ENCODE measurements around the gene OSBPL1A. TPM values are rescaled to one million over a fixed set of nuclear protein-coding genes. Genes with fewer than 3 reads are reported as not detected.

The OSBPL1A gene
- total RNA-seq, 1 experiment from 2014 or later, result 37.4 TPM

DNA sequence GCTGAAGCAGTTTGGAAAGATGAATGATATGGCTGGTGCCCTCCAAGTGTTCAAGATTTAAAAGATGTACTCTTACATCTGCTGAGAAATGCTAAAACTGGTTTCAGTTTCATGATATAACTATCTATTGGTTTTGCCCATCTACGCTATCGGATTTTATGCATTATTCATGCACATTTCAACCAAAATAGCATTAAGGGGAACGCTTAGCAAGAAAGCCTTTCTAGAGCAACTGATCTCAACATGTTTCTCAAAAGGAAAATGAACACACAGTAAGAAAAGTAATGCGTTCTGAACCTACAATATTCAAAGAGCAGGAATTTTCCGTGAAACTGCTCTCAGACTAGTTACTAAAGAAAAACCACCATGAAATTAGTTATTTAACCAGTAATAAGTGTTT, 164.8 kb downstream of the OSBPL1A start:
- H3K79me2 ChIP-seq (ENCODE audit: low read depth), result 0 out of 2 replicates have a peak, but pooled peaks cover 2% of the 10 kb centered on the region
- no peaks in the 10 kb centered on the region for H3K36me3 ChIP-seq (ENCODE audit: low read depth)
- no peak overlapping the region for H3K27ac ChIP-seq
- intact Hi-C loops (cut with micrococcal nuclease; ENCODE audit: unreplicated experiment), result no loop called here
- ChIA-PET POLR2A (ENCODE audit: unreplicated experiment) (no interaction called here), CTCF (no interaction called here)
- H3K27me3 ChIP-seq (ENCODE audit: insufficient read depth, low read depth), result no peaks in the 10 kb centered on the region
- DNase-seq, result no peak
- H3K4me3 ChIP-seq, result no peak overlapping the region
- no peak for TF ChIP-seq EZH2 (IDR thresholded peaks at IDR 0.05; ENCODE audit: low read depth)
- TF ChIP-seq, protein P1, sequence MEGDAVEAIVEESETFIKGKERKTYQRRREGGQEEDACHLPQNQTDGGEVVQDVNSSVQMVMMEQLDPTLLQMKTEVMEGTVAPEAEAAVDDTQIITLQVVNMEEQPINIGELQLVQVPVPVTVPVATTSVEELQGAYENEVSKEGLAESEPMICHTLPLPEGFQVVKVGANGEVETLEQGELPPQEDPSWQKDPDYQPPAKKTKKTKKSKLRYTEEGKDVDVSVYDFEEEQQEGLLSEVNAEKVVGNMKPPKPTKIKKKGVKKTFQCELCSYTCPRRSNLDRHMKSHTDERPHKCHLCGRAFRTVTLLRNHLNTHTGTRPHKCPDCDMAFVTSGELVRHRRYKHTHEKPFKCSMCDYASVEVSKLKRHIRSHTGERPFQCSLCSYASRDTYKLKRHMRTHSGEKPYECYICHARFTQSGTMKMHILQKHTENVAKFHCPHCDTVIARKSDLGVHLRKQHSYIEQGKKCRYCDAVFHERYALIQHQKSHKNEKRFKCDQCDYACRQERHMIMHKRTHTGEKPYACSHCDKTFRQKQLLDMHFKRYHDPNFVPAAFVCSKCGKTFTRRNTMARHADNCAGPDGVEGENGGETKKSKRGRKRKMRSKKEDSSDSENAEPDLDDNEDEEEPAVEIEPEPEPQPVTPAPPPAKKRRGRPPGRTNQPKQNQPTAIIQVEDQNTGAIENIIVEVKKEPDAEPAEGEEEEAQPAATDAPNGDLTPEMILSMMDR (conservative IDR thresholded peaks at IDR 0.05), result no peak
- no peak overlapping the region for H3K4me2 ChIP-seq
- no peak overlapping the region for H2AFZ ChIP-seq
- peaks cover 17% of the 10 kb centered on the region for H3K4me1 ChIP-seq (replicated peaks; ENCODE audit: insufficient read depth)
- no peaks in the 10 kb centered on the region for H3K9me3 ChIP-seq (ENCODE audit: insufficient read depth, low read depth)
- peaks cover 13% of the 10 kb centered on the region for H3F3A ChIP-seq (ENCODE audit: insufficient read depth, low read depth)
- no TSS peak for BruUV-seq (replicated peaks)
- no peaks in the 10 kb centered on the region for H4K20me1 ChIP-seq (ENCODE audit: insufficient read depth)
- no peaks in the 10 kb centered on the region for H3K9me2 ChIP-seq (ENCODE audit: insufficient read depth)

DNA sequence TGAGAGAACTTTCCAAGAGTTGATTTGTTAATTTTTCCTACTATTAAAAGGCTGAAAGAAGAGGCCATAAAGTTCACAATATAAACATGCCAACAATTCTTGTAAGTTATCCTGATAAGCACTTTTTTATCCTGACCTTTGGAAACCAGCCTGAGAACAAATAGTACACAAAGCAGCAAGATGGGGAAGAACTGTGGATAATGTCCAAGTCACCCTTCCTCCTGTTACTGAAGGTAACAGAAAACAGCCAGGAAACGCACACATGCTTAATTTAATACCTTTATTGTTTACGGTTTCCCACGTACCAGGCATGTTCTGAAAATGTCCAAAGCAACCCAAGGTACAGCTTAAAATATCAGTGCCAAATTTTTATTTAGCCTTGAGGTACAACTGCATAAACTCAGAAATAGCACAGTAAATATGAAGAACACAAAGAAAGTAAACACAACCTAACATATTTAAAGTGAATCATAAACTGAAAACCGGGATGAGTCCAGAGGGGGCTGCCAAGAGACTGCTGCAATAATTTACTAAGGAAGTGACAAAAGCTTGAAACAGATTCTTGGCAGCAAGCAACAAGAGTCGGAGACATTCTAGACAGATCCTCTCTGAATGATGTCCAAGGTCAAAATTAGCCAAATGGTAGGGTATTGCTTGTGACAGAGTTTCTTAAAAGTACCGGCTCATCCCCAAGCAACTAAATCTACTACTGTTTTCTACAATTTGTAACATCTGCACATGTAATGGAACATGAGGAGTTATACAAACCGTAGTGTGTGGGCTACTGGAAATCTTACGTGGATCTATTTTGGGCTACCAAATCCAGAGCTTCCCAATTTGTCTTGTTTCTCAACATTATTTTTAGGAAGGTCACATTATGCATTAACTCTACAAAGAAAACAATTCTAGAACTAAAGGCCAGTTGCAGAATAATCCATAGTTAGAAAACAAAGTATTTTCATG, 165.6 kb downstream of the OSBPL1A start:
- Histone ChIP-seq H3K79me2 (ENCODE audit: low read depth) (0 out of 2 replicates have a peak, but pooled peaks cover 3% of the 10 kb centered on the region), H3K9me3 (ENCODE audit: insufficient read depth, low read depth) (no peaks in the 10 kb centered on the region), H4K20me1 (ENCODE audit: insufficient read depth) (no peaks in the 10 kb centered on the region), H3K9me2 (ENCODE audit: insufficient read depth) (no peaks in the 10 kb centered on the region), H3K27me3 (ENCODE audit: insufficient read depth, low read depth) (no peaks in the 10 kb centered on the region), H3K36me3 (ENCODE audit: low read depth) (no peaks in the 10 kb centered on the region), H3K4me2 (no peak overlapping the region), H2AFZ (no peak overlapping the region), H3K4me3 (no peak overlapping the region), H3F3A (ENCODE audit: insufficient read depth, low read depth) (peaks cover 13% of the 10 kb centered on the region), H3K4me1 (replicated peaks; ENCODE audit: insufficient read depth) (peaks cover 17% of the 10 kb centered on the region), H3K27ac (no peak overlapping the region)
- no TSS peak for BruUV-seq (replicated peaks)
- POLR2A ChIA-PET (ENCODE audit: unreplicated experiment), result no interaction called here
- no peak for TF ChIP-seq EZH2 (IDR thresholded peaks at IDR 0.05; ENCODE audit: low read depth)
- TF ChIP-seq, protein P1 (conservative IDR thresholded peaks at IDR 0.05), result no peak
- CTCF ChIA-PET, result no interaction called here
- no peak for DNase-seq
- intact Hi-C loops (cut with micrococcal nuclease; ENCODE audit: unreplicated experiment), result no loop called here

DNA sequence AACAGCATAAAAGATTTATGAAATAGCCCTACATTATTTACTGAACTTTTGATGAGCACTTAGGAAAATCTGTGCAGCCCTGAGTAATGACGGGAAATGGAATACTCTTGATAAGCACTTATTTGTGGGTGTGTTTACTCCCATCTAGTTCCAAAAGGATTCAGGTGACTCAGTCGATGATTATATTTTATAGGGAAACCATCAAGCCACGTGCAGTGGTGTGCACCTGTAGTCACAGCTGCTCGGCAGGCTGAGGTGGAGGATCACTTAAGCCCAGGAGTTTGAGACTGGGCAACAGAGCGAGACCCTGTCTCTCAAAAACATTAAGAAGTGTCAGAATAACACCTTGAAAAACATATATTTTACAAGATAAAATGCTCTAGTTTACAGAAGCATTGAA, 166.9 kb downstream of the OSBPL1A start:
- Histone ChIP-seq H3F3A (ENCODE audit: insufficient read depth, low read depth) (peaks cover 13% of the 10 kb centered on the region), H3K4me3 (no peak overlapping the region), H3K27ac (no peak overlapping the region), H3K79me2 (ENCODE audit: low read depth) (0 out of 2 replicates have a peak, but pooled peaks cover 3% of the 10 kb centered on the region), H3K27me3 (ENCODE audit: insufficient read depth, low read depth) (no peaks in the 10 kb centered on the region), H4K20me1 (ENCODE audit: insufficient read depth) (no peaks in the 10 kb centered on the region), H3K9me3 (ENCODE audit: insufficient read depth, low read depth) (no peaks in the 10 kb centered on the region), H2AFZ (no peak overlapping the region), H3K4me2 (no peak overlapping the region), H3K36me3 (ENCODE audit: low read depth) (no peaks in the 10 kb centered on the region), H3K9me2 (ENCODE audit: insufficient read depth) (no peaks in the 10 kb centered on the region), H3K4me1 (replicated peaks; ENCODE audit: insufficient read depth) (peaks cover 17% of the 10 kb centered on the region)
- no peak for DNase-seq
- no TSS peak for BruUV-seq (replicated peaks)
- CTCF ChIA-PET, result no interaction called here
- intact Hi-C loops (cut with micrococcal nuclease; ENCODE audit: unreplicated experiment), result no loop called here
- TF ChIP-seq, protein P1 (conservative IDR thresholded peaks at IDR 0.05), result no peak
- no peak for TF ChIP-seq EZH2 (IDR thresholded peaks at IDR 0.05; ENCODE audit: low read depth)
- POLR2A ChIA-PET (ENCODE audit: unreplicated experiment), result no interaction called here

All from PC-9 (cell line).